ENCODE data around the gene CNDP2. TPM values are rescaled to one million over a fixed set of nuclear protein-coding genes. Genes with fewer than 3 reads are reported as not detected.

The CNDP2 gene
- total RNA-seq, 4 donors from 2014 or later, result 58.4 to 79.9 (median 69.5) TPM

- Histone ChIP-seq H3K27ac (peak overlapping the region; percentile 74), H3K36me3 (no peaks in the 10 kb centered on the region), H3K9me3 (peaks cover 7% of the 10 kb centered on the region), H3K4me3 (no peak overlapping the region), H3K27me3 (no peaks in the 10 kb centered on the region), H3K4me1 (peaks cover 19% of the 10 kb centered on the region)
- no peak for TF ChIP-seq CTCF (IDR thresholded peaks at IDR 0.05)
- TF ChIP-seq POLR2AphosphoS5 (IDR thresholded peaks at IDR 0.05), result no peak
- TF ChIP-seq EP300 (IDR thresholded peaks at IDR 0.05), result no peak
- no peak for TF ChIP-seq POLR2A (IDR thresholded peaks at IDR 0.05)
- DNase-seq (ENCODE audit: low spot score in 2 of 2), result no peak
- 37% methylated on average over 8 of the region's 9 CpGs for WGBS
These were observed 50.8 kb downstream of the CNDP2 start for GRCh38 chr18:74546751-74547530.

GRCh38 chr18:74547860-74548259 lies 51.7 kb downstream of the CNDP2 start:
- no peak for DNase-seq (ENCODE audit: low spot score in 2 of 2)
- peaks cover 19% of the 10 kb centered on the region for H3K4me1 ChIP-seq
- TF ChIP-seq CTCF (IDR thresholded peaks at IDR 0.05) (no peak), POLR2AphosphoS5 (IDR thresholded peaks at IDR 0.05) (no peak), POLR2A (IDR thresholded peaks at IDR 0.05) (no peak), EP300 (IDR thresholded peaks at IDR 0.05) (no peak)
- H3K27me3 ChIP-seq, result no peaks in the 10 kb centered on the region
- H3K9me3 ChIP-seq, result peaks cover 7% of the 10 kb centered on the region
- whole genome bisulfite sequencing, result 96% methylated on average over 7 of the region's 7 CpGs
- no peak overlapping the region for H3K4me3 ChIP-seq
- no peaks in the 10 kb centered on the region for H3K36me3 ChIP-seq
- H3K27ac ChIP-seq, result peak overlapping the region; percentile 57

GRCh38 chr18:74549591-74550104 lies 53.5 kb downstream of the CNDP2 start:
- H3K36me3 ChIP-seq, result no peaks in the 10 kb centered on the region
- H3K4me3 ChIP-seq, result no peak overlapping the region
- peaks cover 19% of the 10 kb centered on the region for H3K4me1 ChIP-seq
- H3K27me3 ChIP-seq, result no peaks in the 10 kb centered on the region
- peaks cover 7% of the 10 kb centered on the region for H3K9me3 ChIP-seq
- DNase-seq (ENCODE audit: low spot score in 2 of 2), result no peak
- H3K27ac ChIP-seq, result no peak overlapping the region
- TF ChIP-seq CTCF (IDR thresholded peaks at IDR 0.05), result no peak
- WGBS, result 91% methylated on average over 1 of the region's 1 CpG

GRCh38 chr18:74550886-74551285 lies 54.7 kb downstream of the CNDP2 start:
- peaks cover 19% of the 10 kb centered on the region for H3K4me1 ChIP-seq
- H3K27ac ChIP-seq, result no peak overlapping the region
- H3K27me3 ChIP-seq, result peaks cover 5% of the 10 kb centered on the region
- H3K9me3 ChIP-seq, result peaks cover 7% of the 10 kb centered on the region
- 97% methylated on average over 6 of the region's 6 CpGs for WGBS
- no peak for DNase-seq (ENCODE audit: low spot score in 2 of 2)
- H3K36me3 ChIP-seq, result no peaks in the 10 kb centered on the region
- no peak overlapping the region for H3K4me3 ChIP-seq
- no peak for TF ChIP-seq POLR2AphosphoS5 (IDR thresholded peaks at IDR 0.05)
- no peak for TF ChIP-seq POLR2A (IDR thresholded peaks at IDR 0.05)
- no peak for TF ChIP-seq EP300 (IDR thresholded peaks at IDR 0.05)
- TF ChIP-seq CTCF (IDR thresholded peaks at IDR 0.05), result no peak

GRCh38 chr18:74551452-74551851 lies 55.3 kb downstream of the CNDP2 start:
- WGBS, result 30% methylated on average over 3 of the region's 3 CpGs
- Histone ChIP-seq H3K27me3 (peaks cover 5% of the 10 kb centered on the region), H3K36me3 (no peaks in the 10 kb centered on the region), H3K4me1 (peaks cover 13% of the 10 kb centered on the region), H3K27ac (no peak overlapping the region), H3K4me3 (no peak overlapping the region), H3K9me3 (peaks cover 7% of the 10 kb centered on the region)
- TF ChIP-seq EP300 (IDR thresholded peaks at IDR 0.05), result no peak
- no peak for TF ChIP-seq POLR2A (IDR thresholded peaks at IDR 0.05)
- no peak for TF ChIP-seq CTCF (IDR thresholded peaks at IDR 0.05)
- TF ChIP-seq POLR2AphosphoS5 (IDR thresholded peaks at IDR 0.05), result no peak
- no peak for DNase-seq (ENCODE audit: low spot score in 2 of 2)
